ENCODE results near the gene MEF2C. TPM values are rescaled to one million over a fixed set of nuclear protein-coding genes. Genes with fewer than 3 reads are reported as not detected.

Gene MEF2C
- total RNA-seq, 5 donors from 2014 or later (not counting 1 experiment from before 2014, with no cell fraction given): 2.5 to 9.4 (median 4.4) TPM

DNA sequence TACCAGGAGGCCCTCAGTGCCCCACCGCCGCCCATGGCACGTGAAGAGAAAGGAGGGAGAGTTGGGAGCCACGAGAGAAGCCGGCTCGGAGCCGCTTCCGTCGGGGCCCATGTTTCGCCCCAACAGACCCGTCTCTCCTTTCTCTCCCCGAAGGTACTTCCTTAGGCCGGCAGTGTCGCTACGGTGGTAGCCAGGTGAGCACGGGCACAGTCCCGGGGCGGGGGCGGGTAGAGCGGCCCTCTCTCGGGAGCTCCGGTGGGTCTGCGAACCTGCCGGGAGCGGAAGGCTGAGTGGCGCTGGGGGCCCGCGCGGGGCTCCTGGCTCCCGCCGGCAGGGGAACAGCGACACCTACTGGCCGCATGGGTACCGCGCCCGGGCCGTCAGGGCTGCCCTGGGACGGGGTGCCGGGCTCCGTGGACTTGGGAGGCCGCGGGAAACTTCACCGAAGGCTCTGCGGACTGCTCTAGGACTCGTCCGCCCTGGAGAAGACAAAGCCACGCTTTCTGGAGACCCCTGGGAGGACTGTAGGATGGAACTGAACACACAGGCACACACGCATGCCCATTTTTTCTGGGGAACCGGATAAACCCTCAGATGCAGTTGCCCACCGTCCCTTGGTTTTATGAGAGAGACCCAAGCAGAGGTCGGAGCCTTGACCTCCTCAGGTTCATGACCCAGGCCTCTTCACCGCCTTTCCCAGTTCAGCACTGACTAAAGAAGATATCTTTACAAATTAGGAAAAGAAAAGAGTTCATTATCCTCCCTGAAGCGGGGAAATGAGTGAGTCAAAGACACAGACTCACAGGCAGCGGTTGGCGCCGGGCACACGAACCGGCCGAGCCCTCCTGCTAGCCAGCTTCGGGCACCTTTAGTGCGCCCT is 202.5 kb downstream of the MEF2C start:
- H3K36me3 Mint-ChIP-seq: peaks cover 3% of the 10 kb centered on the region
- Histone ChIP-seq H3K9me3 (no peaks in the 10 kb centered on the region), H3K27me3 (replicated peaks in 1 of 2; ENCODE audit: control insufficient read depth in 2 of 2, extremely low read depth in 1 of 2, insufficient read depth in 2 of 2, low read length in 1 of 2) (peaks cover 37 to 72% of the 10 kb centered on the region in 2 experiments), H3K4me3 (ENCODE audit: control insufficient read depth in 1 of 2, extremely low read depth in 1 of 2, low read length in 1 of 2) (peak overlapping the region; percentile 30 to 38), H3K27ac (ENCODE audit: low read length) (no peak overlapping the region), H3K36me3 (ENCODE audit: control insufficient read depth in 2 of 2, extremely low read depth in 1 of 2, insufficient read depth in 1 of 2, low read length in 1 of 2) (no peaks in the 10 kb centered on the region), H3K4me1 (ENCODE audit: control insufficient read depth in 1 of 2, extremely low read depth in 1 of 2, insufficient read depth in 2 of 2, low read length in 2 of 2) (peaks cover 0 to 31% of the 10 kb centered on the region in 2 experiments)
- ATAC-seq (replicated peaks in 1 of 4): peak; percentile 83 to 88 (median 88)
- peak; percentile 35 to 84 (median 68) for DNase-seq
- H3K9me3 Mint-ChIP-seq: no peaks in the 10 kb centered on the region
- ChIA-PET POLR2A (interaction anchor here in 1 of 2 donors (0.5 kb wide), 1 partner anchor 539 kb away, joined by 3 read pairs; no protein-coding TSS in a partner anchor), CTCF (interaction anchor here (0.6 to 3.4 kb wide), 21 partner anchors 9 to 1800 kb away, joined by 3 to 38 read pairs (median 4); no protein-coding TSS in a partner anchor)
- H3K27ac Mint-ChIP-seq: peak overlapping the region in 1 of 2 donors; percentile 27
- peaks cover 22 to 42% (median 28%) of the 10 kb centered on the region in 3 donors for H3K4me1 Mint-ChIP-seq
- H3K4me3 Mint-ChIP-seq: peak overlapping the region in 2 of 3 donors; percentile 39 to 44
- H3K27me3 Mint-ChIP-seq: peaks cover 64 to 83% of the 10 kb centered on the region in 2 donors
- WGBS (ENCODE audit: insufficient coverage): 2% methylated on average over 43 of the region's 61 CpGs

GRCh38 chr5:88679638-88680037 is 203.3 kb downstream of the MEF2C start:
- WGBS (ENCODE audit: insufficient coverage): 15% methylated on average over 5 of the region's 14 CpGs
- peak overlapping the region in 1 of 2 donors; percentile 30 for H3K4me3 ChIP-seq (ENCODE audit: control insufficient read depth in 1 of 2, extremely low read depth in 1 of 2, low read length in 1 of 2)
- H3K9me3 Mint-ChIP-seq: no peaks in the 10 kb centered on the region
- peaks cover 7% of the 10 kb centered on the region for H3K36me3 Mint-ChIP-seq
- no peak overlapping the region for H3K27ac ChIP-seq (ENCODE audit: low read length)
- H3K4me1 Mint-ChIP-seq: peaks cover 31 to 49% (median 36%) of the 10 kb centered on the region in 3 donors
- H3K4me1 ChIP-seq (ENCODE audit: control insufficient read depth in 1 of 2, extremely low read depth in 1 of 2, insufficient read depth in 2 of 2, low read length in 2 of 2): peaks cover 2 to 40% of the 10 kb centered on the region in 2 experiments
- H3K27me3 ChIP-seq (replicated peaks in 1 of 2; ENCODE audit: control insufficient read depth in 2 of 2, extremely low read depth in 1 of 2, insufficient read depth in 2 of 2, low read length in 1 of 2): peaks cover 37 to 72% of the 10 kb centered on the region in 2 experiments
- ChIA-PET POLR2A (no interaction called here), CTCF (interaction anchor here (0.6 to 3.4 kb wide), 11 partner anchors 8 to 901 kb away, joined by 3 to 38 read pairs (median 5); no protein-coding TSS in a partner anchor)
- DNase-seq: no peak
- no peaks in the 10 kb centered on the region for H3K36me3 ChIP-seq (ENCODE audit: control insufficient read depth in 2 of 2, extremely low read depth in 1 of 2, insufficient read depth in 1 of 2, low read length in 1 of 2)
- H3K9me3 ChIP-seq: no peaks in the 10 kb centered on the region
- ATAC-seq (replicated peaks in 1 of 4): no peak
- peak overlapping the region in 1 of 2 donors; percentile 34 for H3K27ac Mint-ChIP-seq
- peak overlapping the region in 1 of 3 donors; percentile 44 for H3K4me3 Mint-ChIP-seq
- H3K27me3 Mint-ChIP-seq: peaks cover 68 to 86% of the 10 kb centered on the region in 2 donors

DNA sequence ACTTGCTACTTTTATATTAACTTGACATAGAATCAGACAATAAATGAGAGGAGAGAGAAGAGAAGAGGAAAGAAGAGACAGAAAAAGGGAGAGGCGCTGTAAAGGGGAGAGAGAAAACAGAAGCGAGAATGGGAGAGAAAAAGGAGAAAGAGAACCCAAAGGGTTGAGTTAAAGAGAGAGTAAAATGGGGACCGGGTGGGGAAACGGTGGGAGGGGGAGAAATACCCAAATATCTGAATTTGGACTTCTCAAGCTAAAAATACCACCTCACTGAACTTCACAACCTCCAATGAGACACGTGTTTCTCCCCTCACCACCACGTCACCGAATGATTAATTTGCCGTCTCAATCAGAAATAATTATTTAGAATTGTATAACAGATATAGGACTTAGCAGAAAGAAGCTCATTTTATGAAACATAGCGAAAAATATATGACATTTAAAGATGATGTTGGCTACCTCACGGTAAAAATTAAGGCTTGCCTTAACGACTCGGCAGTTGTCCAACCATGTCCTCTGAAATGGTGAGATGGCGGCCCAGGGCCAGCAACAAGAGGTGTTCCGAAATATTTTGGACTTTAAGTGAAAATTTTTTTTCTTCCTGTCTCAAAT is 204.1 kb downstream of the MEF2C start:
- Mint-ChIP-seq H3K27me3 (peaks cover 68 to 83% of the 10 kb centered on the region in 2 donors), H3K9me3 (no peaks in the 10 kb centered on the region), H3K27ac (peak overlapping the region in 1 of 2 donors; percentile 44), H3K36me3 (peaks cover 7% of the 10 kb centered on the region), H3K4me1 (peaks cover 33 to 48% (median 39%) of the 10 kb centered on the region in 3 donors), H3K4me3 (no peak overlapping the region)
- Histone ChIP-seq H3K4me3 (ENCODE audit: control insufficient read depth in 1 of 2, extremely low read depth in 1 of 2, low read length in 1 of 2) (no peak overlapping the region), H3K27me3 (replicated peaks in 1 of 2; ENCODE audit: control insufficient read depth in 2 of 2, extremely low read depth in 1 of 2, insufficient read depth in 2 of 2, low read length in 1 of 2) (peaks cover 34 to 72% of the 10 kb centered on the region in 2 experiments), H3K4me1 (ENCODE audit: control insufficient read depth in 1 of 2, extremely low read depth in 1 of 2, insufficient read depth in 2 of 2, low read length in 2 of 2) (peaks cover 4 to 42% of the 10 kb centered on the region in 2 experiments), H3K27ac (ENCODE audit: low read length) (no peak overlapping the region), H3K9me3 (no peaks in the 10 kb centered on the region), H3K36me3 (ENCODE audit: control insufficient read depth in 2 of 2, extremely low read depth in 1 of 2, insufficient read depth in 1 of 2, low read length in 1 of 2) (no peaks in the 10 kb centered on the region)
- DNase-seq (no peak), ATAC-seq (replicated peaks in 1 of 4) (no peak)
- POLR2A ChIA-PET: interaction anchor here in 1 of 2 donors (0.7 kb wide), 1 partner anchor 525 kb away, joined by 3 read pairs; no protein-coding TSS in a partner anchor
- CTCF ChIA-PET: interaction anchor here (0.6 to 1.6 kb wide), 6 partner anchors 12 to 898 kb away, joined by 3 to 8 read pairs (median 4); no protein-coding TSS in a partner anchor
- WGBS (ENCODE audit: insufficient coverage): 32% methylated on average over 7 of the region's 14 CpGs

DNA sequence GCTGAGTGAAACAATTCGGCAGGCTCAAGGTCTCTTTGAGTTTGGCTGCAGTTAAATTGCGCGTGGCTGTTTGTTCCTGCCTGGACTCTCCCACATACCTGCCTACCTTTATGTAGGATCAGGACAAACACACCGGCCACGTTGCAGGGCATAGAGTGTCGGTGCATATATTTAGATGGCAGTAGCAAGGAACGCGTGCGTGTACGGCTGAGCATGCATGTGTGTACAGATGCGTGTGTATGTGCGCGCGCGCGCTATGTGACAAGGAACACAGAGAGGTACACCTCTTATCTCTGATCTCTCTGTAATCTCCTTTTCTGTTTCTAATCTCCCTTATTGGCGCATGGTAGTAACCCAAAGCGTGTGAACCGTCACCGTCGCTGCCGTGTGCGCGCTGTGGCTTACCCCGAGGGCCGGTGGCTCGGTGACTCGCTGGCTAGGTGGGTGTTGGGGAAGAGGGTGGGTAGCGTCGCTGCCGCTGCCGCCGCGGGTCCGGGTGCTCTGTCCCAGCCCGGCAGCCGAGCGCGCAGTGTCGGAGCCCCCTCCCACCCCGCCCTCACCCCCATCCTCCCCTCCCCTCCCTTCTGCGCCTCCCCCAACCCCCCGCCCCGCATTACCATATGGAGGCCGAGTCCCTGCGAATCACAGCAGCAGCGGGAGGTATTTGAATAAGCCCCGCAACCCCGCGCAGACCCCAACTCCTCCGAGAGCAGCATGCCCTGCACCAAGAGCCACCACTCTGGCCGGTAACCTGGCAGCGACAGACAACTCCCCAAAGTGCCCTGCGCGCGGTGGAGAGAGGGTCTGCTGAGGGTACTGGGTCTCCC is 204.8 kb downstream of the MEF2C start:
- Mint-ChIP-seq H3K4me3 (no peak overlapping the region), H3K27ac (peak overlapping the region in 1 of 2 donors; percentile 44), H3K27me3 (peaks cover 68 to 83% of the 10 kb centered on the region in 2 donors), H3K36me3 (peaks cover 7% of the 10 kb centered on the region), H3K9me3 (no peaks in the 10 kb centered on the region), H3K4me1 (peaks cover 33 to 45% (median 39%) of the 10 kb centered on the region in 3 donors)
- peaks cover 36 to 68% of the 10 kb centered on the region in 2 experiments for H3K27me3 ChIP-seq (replicated peaks in 1 of 2; ENCODE audit: control insufficient read depth in 2 of 2, extremely low read depth in 1 of 2, insufficient read depth in 2 of 2, low read length in 1 of 2)
- POLR2A ChIA-PET: no interaction called here
- WGBS (ENCODE audit: insufficient coverage): 13% methylated on average over 28 of the region's 56 CpGs
- H3K4me3 ChIP-seq (ENCODE audit: control insufficient read depth in 1 of 2, extremely low read depth in 1 of 2, low read length in 1 of 2): no peak overlapping the region
- no peaks in the 10 kb centered on the region for H3K36me3 ChIP-seq (ENCODE audit: control insufficient read depth in 2 of 2, extremely low read depth in 1 of 2, insufficient read depth in 1 of 2, low read length in 1 of 2)
- ATAC-seq (replicated peaks in 1 of 4) (no peak), DNase-seq (no peak)
- peaks cover 4 to 37% of the 10 kb centered on the region in 2 experiments for H3K4me1 ChIP-seq (ENCODE audit: control insufficient read depth in 1 of 2, extremely low read depth in 1 of 2, insufficient read depth in 2 of 2, low read length in 2 of 2)
- CTCF ChIA-PET: interaction anchor here (0.6 to 1.6 kb wide), 4 partner anchors 13 to 897 kb away, joined by 3 to 8 read pairs (median 5); no protein-coding TSS in a partner anchor
- no peaks in the 10 kb centered on the region for H3K9me3 ChIP-seq
- no peak overlapping the region for H3K27ac ChIP-seq (ENCODE audit: low read length)

DNA sequence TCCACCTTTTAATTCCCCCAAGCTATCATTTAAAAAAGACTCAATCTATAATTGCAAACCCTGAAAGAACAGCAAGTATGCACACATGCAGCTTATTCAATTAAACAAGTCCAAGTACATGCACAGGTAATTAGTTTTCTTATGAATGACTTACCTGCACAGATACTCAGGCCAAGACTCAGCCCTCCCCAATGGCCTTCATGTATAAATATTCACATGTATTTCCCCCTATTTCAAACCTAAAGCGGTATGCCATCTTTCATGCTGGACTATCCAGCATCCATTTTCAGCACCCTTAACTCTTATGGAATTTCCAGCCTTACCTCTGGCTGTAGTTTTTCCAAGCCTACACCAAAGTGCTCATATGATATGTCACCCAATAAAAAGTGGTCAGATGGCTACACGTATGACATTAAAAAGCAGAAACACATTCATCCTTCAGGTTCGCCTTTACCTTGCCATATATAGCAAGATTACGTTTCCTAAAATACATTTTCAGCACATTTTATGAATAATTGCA is 205.5 kb downstream of the MEF2C start:
- peaks cover 7% of the 10 kb centered on the region for H3K36me3 Mint-ChIP-seq
- no peaks in the 10 kb centered on the region for H3K9me3 Mint-ChIP-seq
- CTCF ChIA-PET: interaction anchor here in 1 of 2 donors (0.9 kb wide), 1 partner anchor 893 kb away, joined by 3 read pairs; no protein-coding TSS in a partner anchor
- no peak overlapping the region for H3K4me3 ChIP-seq (ENCODE audit: control insufficient read depth in 1 of 2, extremely low read depth in 1 of 2, low read length in 1 of 2)
- H3K4me1 Mint-ChIP-seq: peaks cover 33 to 42% (median 38%) of the 10 kb centered on the region in 3 donors
- H3K36me3 ChIP-seq (ENCODE audit: control insufficient read depth in 2 of 2, extremely low read depth in 1 of 2, insufficient read depth in 1 of 2, low read length in 1 of 2): no peaks in the 10 kb centered on the region
- H3K27me3 ChIP-seq (replicated peaks in 1 of 2; ENCODE audit: control insufficient read depth in 2 of 2, extremely low read depth in 1 of 2, insufficient read depth in 2 of 2, low read length in 1 of 2): peaks cover 35 to 71% of the 10 kb centered on the region in 2 experiments
- peaks cover 63 to 81% of the 10 kb centered on the region in 2 donors for H3K27me3 Mint-ChIP-seq
- 17% methylated on average over 4 of the region's 4 CpGs for WGBS (ENCODE audit: insufficient coverage)
- H3K4me3 Mint-ChIP-seq: no peak overlapping the region
- no peak overlapping the region for H3K27ac Mint-ChIP-seq
- ATAC-seq (replicated peaks in 1 of 4) (no peak), DNase-seq (no peak)
- H3K27ac ChIP-seq (ENCODE audit: low read length): no peak overlapping the region
- POLR2A ChIA-PET: no interaction called here
- no peaks in the 10 kb centered on the region for H3K9me3 ChIP-seq
- peaks cover 4 to 37% of the 10 kb centered on the region in 2 experiments for H3K4me1 ChIP-seq (ENCODE audit: control insufficient read depth in 1 of 2, extremely low read depth in 1 of 2, insufficient read depth in 2 of 2, low read length in 2 of 2)

Measured in T-cell (primary cell).